Subcutaneous abdominal adipose tissue (tissue), 5 donors: ENCODE measurements around the gene SLC4A5.
"Not testable (repeated sequence)": the region's sequence is repeated elsewhere in the genome, so short reads cannot be mapped to it uniquely, and the experiment has no call there.

Source experiments
- H3K27ac ChIP-seq: one replicate; pipeline ENCODE4 v1.7.0; 2013; ENCODE audit warnings: low read depth, mild to moderate bottlenecking, inconsistent platforms, low read length, moderate library complexity
- H3K27me3 ChIP-seq, 5 donors: one replicate each; pipeline ENCODE4 v1.7.0; 2013; ENCODE audit warnings: low read length in 5 of 5, inconsistent platforms in 1 of 5; ENCODE audit not compliant: control insufficient read depth in 5 of 5, insufficient read depth in 4 of 5
- H3K36me3 ChIP-seq, 5 donors: one replicate each; pipeline ENCODE4 v1.7.0; 2013; ENCODE audit warnings: low read length in 5 of 5; ENCODE audit not compliant: control insufficient read depth in 5 of 5, insufficient read depth in 5 of 5
- H3K4me1 ChIP-seq, 5 donors: one replicate each; pipeline ENCODE4 v1.7.0; 2013; ENCODE audit warnings: low read length in 5 of 5, mild to moderate bottlenecking in 3 of 5, moderate library complexity in 1 of 5; ENCODE audit not compliant: control insufficient read depth in 5 of 5, insufficient read depth in 5 of 5
- H3K4me3 ChIP-seq, 5 donors: one replicate each; pipeline ENCODE4 v1.7.0; 2013; ENCODE audit warnings: low read length in 5 of 5, low read depth in 1 of 5
- H3K9ac ChIP-seq, 5 donors: one replicate each; pipeline ENCODE4 v1.7.0; 2013; ENCODE audit warnings: low read length in 5 of 5, mild to moderate bottlenecking in 4 of 5, moderate library complexity in 3 of 5
- H3K9me3 ChIP-seq, 5 donors: one replicate each; pipeline ENCODE4 v1.7.0; 2013; ENCODE audit warnings: low read length in 5 of 5; ENCODE audit not compliant: control insufficient read depth in 5 of 5
- donor health status: healthy.
- donor health status: healthy.
- donor health status: healthy.
- donor health status: healthy.
- donor health status: healthy.

SLC4A5 gene

DNA sequence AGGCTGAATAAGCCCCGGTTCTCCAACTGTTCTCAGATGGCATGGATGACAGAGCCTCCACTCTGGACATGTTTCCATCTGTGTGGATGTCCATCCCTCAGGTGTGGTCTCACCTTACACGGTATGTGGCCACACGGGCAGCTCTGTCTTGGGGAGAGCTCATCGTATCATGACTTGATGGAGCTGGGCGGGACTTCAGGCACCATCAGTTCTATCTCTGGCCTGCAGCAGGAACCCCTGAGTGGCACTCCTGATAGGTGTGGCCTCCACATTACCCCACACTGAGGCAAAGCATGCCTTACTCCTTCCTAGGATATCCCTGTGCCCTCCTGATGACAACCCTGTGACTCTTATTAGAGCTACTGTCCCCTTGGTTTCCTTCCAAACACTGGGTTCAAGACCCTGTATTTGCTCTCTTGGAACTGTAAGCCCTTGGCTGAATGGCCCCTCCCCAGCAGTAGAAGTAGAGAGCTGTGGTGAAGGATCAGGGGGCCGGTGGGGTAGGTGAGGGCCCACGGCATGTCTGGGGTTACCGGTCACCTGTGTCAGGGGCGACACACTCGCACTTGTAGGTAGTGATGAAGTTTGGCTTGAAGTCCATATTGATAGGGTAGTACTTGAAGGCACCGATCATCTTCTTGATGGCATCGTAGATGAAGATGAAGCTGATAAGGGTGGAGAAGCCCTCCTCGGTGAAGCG is 96.6 kb downstream of the SLC4A5 start:
- no peak overlapping the region for H3K27ac ChIP-seq
- no peak overlapping the region for H3K9ac ChIP-seq
- no peak overlapping the region for H3K4me3 ChIP-seq
- no peaks in the 10 kb centered on the region for H3K9me3 ChIP-seq
- peaks cover 0 to 5% (median 2%) of the 10 kb centered on the region in 5 donors for H3K36me3 ChIP-seq
- no peaks in the 10 kb centered on the region for H3K4me1 ChIP-seq
- H3K27me3 ChIP-seq: no peaks in the 10 kb centered on the region

DNA sequence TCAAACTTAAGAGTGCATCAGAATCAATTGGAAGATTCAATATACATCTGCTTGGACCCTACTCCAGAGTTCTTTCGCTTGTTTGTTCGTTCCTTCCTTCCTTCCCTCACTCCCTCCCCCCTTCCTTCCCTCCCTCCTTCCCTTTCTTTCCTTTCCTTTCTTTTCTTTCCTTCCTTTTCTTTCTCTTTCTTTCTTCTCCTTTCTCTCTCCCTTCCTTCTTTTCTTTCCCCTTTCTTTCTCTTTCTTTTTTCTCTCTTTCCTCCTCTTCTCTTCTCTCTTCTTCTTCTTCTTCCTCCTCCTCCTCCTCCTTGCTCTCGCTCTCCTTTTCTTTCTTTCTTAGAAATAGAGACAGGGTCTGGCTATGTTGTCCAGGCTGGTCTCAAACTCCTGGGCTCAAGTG is 98.9 kb downstream of the SLC4A5 start:
- no peak overlapping the region for H3K4me3 ChIP-seq
- H3K9ac ChIP-seq: no peak overlapping the region
- H3K9me3 ChIP-seq: peaks cover 0 to 2% (median 0%) of the 10 kb centered on the region in 5 donors
- H3K4me1 ChIP-seq: no peaks in the 10 kb centered on the region
- no peak overlapping the region for H3K27ac ChIP-seq
- peaks cover 0 to 5% (median 2%) of the 10 kb centered on the region in 5 donors for H3K36me3 ChIP-seq
- H3K27me3 ChIP-seq: no peaks in the 10 kb centered on the region

DNA sequence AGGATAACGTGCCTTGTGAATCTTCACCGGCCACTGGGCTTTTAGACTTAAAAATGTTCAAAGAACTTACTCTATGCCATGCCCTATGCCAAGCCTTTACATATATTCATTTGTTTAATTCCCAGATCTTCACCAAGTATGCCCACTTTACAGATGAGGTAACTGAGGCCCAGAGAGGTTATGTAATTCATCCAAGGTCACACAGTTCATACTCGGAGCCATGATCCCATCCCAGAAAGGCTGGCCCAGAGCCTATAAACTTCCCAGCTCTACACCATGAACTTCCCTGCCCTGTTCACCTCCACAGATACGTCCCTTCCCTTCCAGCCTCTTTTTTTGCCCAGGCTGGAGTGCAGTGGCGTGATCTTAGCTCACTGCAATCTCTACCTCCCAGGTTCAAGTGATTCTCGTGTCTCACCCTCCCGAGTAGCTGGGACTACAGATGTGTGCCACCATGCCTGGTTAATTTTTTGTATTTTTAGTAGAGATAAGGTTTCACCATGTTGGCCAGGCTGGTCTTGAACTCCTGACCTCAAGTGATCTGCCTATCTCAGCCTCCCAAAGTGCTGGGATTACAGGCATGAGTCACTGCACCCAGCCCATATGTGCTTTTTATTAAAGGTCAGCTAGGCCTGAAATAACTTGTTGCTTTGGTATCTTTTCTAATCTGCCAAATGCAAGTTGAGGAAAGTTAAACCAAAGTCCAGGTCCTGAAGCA is 100.7 kb downstream of the SLC4A5 start:
- Histone ChIP-seq H3K36me3 (peaks cover 0 to 5% (median 0%) of the 10 kb centered on the region in 5 donors), H3K9me3 (peaks cover 0 to 7% (median 0%) of the 10 kb centered on the region in 5 donors), H3K27ac (no peak overlapping the region), H3K4me3 (no peak overlapping the region), H3K27me3 (no peaks in the 10 kb centered on the region), H3K9ac (no peak overlapping the region), H3K4me1 (no peaks in the 10 kb centered on the region)

DNA sequence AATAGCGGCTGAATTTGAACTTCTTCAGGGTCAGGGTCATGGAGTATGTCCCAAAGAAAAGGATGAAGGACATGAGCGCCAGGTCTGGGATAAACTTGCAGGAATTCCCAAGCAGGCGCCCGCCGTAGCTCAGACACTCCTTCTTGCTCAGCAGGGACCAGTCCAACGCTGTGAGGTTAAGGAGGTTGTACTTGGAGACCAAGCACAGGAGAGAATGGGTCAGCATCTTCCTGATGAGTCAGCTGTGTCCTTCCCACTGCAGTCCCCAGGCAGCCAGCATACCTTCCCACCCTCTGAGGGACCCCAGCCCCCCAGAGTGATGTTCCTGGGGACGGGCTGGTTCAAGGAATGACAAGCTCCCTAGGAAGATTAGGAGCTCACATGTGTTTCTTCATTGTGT is 103.9 kb downstream of the SLC4A5 start:
- Histone ChIP-seq H3K4me3 (no peak overlapping the region), H3K4me1 (no peaks in the 10 kb centered on the region), H3K36me3 (peaks cover 0 to 10% (median 0%) of the 10 kb centered on the region in 5 donors), H3K27ac (no peak overlapping the region), H3K9me3 (peaks cover 0 to 7% (median 0%) of the 10 kb centered on the region in 5 donors), H3K27me3 (no peaks in the 10 kb centered on the region), H3K9ac (no peak overlapping the region)

DNA sequence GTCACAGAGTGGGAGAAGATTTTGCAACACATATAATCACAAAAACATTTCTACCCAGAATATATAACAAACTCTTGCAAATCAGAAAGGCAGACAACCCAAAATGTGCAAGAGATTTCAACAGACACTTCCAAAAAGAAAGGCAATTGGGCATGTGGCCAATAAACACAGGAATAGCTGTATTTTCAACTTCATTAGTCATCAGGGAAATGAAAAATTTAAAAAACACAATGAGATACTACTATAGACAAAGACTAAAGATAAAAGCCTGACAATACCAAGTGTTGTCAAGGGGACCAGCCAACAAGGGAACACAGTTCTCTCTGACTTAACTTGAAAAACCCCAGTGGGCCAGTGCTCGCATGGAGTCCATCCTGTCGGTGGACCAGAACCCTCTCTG is 104.3 kb downstream of the SLC4A5 start:
- Histone ChIP-seq H3K27ac (no peak overlapping the region), H3K27me3 (no peaks in the 10 kb centered on the region), H3K9me3 (peaks cover 0 to 7% (median 0%) of the 10 kb centered on the region in 5 donors), H3K36me3 (peaks cover 0 to 10% (median 0%) of the 10 kb centered on the region in 5 donors), H3K9ac (no peak overlapping the region), H3K4me3 (no peak overlapping the region), H3K4me1 (no peaks in the 10 kb centered on the region)

DNA sequence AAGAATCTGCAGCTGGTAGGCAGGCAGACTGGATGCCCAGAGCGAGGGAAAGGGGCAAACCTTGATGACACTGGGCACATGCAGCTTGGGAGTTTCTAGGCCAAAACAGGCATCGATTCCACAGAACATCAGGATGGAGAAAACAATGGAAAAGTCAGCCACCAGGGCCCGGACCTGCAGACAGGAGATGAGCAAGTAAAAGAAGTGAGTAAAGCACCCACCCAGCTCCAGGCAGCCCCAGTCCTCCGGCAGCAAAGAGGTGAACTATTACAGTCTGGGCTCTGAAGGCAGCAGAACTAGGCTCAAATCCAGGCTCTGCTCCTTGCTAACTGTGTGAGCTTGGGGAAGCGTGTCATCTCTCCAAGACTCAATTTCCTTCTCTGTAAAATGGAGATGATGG is 108.2 kb downstream of the SLC4A5 start:
- Histone ChIP-seq H3K27me3 (no peaks in the 10 kb centered on the region), H3K4me3 (no peak overlapping the region), H3K4me1 (no peaks in the 10 kb centered on the region), H3K9me3 (peaks cover 0 to 7% (median 0%) of the 10 kb centered on the region in 5 donors), H3K36me3 (peaks cover 0 to 10% (median 3%) of the 10 kb centered on the region in 5 donors), H3K9ac (no peak overlapping the region), H3K27ac (no peak overlapping the region)

DNA sequence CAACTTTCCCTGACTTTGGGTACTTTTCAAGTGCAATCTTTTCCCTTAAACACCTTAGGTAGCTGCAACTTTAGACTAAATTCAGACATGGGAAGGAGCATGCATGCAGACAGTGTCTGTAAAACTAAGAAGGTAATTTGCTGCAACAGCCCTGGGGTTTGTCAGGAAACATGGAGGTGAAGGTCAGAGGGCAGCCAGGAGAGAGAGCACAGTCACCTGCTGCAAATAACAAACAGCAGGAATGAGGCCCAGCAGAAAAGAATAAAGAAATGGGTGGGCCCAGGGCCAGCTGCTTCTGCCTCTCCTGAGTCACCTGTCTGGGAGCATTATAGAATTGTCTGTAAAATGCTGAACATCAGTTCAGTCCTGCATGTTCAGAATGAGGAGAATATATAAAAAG is 109.6 kb downstream of the SLC4A5 start:
- H3K27ac ChIP-seq: no peak overlapping the region

GRCh38 chr2:74232426-74232825 is 110.8 kb downstream of the SLC4A5 start:
- no peak overlapping the region for H3K27ac ChIP-seq
- H3K36me3 ChIP-seq: peaks cover 0 to 10% (median 3%) of the 10 kb centered on the region in 5 donors
- H3K27me3 ChIP-seq: no peaks in the 10 kb centered on the region
- no peaks in the 10 kb centered on the region for H3K9me3 ChIP-seq
- H3K4me3 ChIP-seq: no peak overlapping the region
- no peaks in the 10 kb centered on the region for H3K4me1 ChIP-seq
- no peak overlapping the region for H3K9ac ChIP-seq

More for the DNA sequence above, 109.6 kb downstream of the SLC4A5 start:
- H3K36me3 ChIP-seq: peaks cover 0 to 10% (median 3%) of the 10 kb centered on the region in 5 donors
- H3K27me3 ChIP-seq: no peaks in the 10 kb centered on the region
- H3K4me3 ChIP-seq: no peak overlapping the region
- no peaks in the 10 kb centered on the region for H3K4me1 ChIP-seq
- no peak overlapping the region for H3K9ac ChIP-seq
- peaks cover 0 to under 1% (median 0%) of the 10 kb centered on the region in 5 donors for H3K9me3 ChIP-seq

GRCh38 chr2:74229865-74230264 is 113.4 kb downstream of the SLC4A5 start:
- not testable (repeated sequence) for H3K9ac ChIP-seq, H3K9me3 ChIP-seq, H3K4me3 ChIP-seq, H3K4me1 ChIP-seq, H3K27ac ChIP-seq, H3K36me3 ChIP-seq, H3K27me3 ChIP-seq

DNA sequence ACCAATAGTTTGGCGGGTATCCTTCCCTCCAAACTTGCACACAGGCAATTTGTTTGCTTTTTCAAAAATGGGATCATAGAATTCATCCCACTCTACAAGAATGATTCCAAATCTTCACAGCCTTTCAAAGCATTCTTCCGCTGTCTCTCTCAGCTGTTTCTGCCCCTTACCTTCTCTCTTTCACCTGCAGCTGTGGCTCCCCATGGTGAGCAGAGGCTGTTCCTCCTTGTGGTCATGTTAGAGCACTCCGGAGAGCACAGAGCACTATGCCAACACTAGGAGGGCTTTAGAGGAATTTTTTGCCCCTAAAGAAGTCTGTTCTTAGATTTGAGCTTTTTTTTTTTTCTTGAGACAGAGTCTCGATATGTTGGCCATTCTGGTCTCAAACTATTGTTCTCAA is 114.4 kb downstream of the SLC4A5 start:
- no peaks in the 10 kb centered on the region for H3K9me3 ChIP-seq
- H3K27ac ChIP-seq: no peak overlapping the region
- H3K9ac ChIP-seq: no peak overlapping the region
- no peak overlapping the region for H3K4me3 ChIP-seq
- no peaks in the 10 kb centered on the region for H3K27me3 ChIP-seq
- peaks cover 0 to 6% (median 0%) of the 10 kb centered on the region in 5 donors for H3K36me3 ChIP-seq
- no peaks in the 10 kb centered on the region for H3K4me1 ChIP-seq
